ENCODE results near the gene ZFYVE26. TPM values are rescaled to one million over a fixed set of nuclear protein-coding genes. Genes with fewer than 3 reads are reported as not detected.

Gene ZFYVE26
- polyA plus RNA-seq, result 24.9 TPM
- long read RNA-seq, donor 1, partial matches to known transcripts, result 0 of 1 reads
- long read RNA-seq, donor 1, other reads (novel, unspliced or antisense), result 0 of 1 reads
- long read RNA-seq, donor 2, partial matches to known transcripts, result 11 of 14 reads
- long read RNA-seq, donor 2, other reads (novel, unspliced or antisense), result 0 of 14 reads
- long read RNA-seq, donor 3, result 0 reads
- long read RNA-seq, donor 4, result 0 reads
- long read RNA-seq, donor 5, result 0 reads
- long read RNA-seq, donor 6, result 0 reads
- long read RNA-seq, donor 7, result 0 reads
- long read RNA-seq, donor 8, partial matches to known transcripts, result 5 of 5 reads
- long read RNA-seq, donor 8, other reads (novel, unspliced or antisense), result 0 of 5 reads
- long read RNA-seq, donor 9, result 0 reads
- long read RNA-seq, donor 10, result 0 reads
- long read RNA-seq, donor 11, partial matches to known transcripts, result 0 of 1 reads
- long read RNA-seq, donor 11, other reads (novel, unspliced or antisense), result 0 of 1 reads

DNA sequence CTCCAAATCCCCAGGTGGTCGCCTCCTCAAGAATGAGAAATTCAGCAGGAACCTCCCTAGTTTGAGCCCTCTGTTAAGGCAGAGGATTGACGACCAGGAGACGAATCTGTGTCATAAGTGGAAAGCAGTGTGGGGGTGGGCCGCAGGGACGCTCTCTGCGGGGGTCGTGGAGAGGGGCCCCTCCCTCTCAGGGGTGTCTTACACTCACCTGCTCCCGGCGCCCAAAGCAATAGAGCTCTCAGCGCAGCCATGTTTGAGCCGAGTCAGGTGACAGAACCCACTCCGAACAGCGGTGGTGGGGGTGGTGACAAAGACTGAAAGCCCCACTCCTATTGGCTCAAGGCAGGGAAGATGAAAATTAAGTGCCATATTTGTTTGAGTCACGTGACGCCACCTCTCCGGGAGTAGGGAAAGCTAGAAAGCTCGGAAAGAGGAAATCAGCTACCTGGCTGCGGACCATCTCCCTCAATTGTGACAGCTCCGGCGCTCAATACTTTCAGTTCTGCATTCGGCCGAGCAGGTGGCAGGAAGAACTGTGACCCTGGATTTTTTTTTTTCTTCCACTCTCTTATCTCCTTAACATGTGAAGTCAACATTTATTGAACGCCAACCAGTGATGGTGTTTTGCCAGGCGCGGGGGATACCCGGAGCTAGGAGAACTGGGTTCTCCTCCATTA, at the start of gene ZFYVE26:
Gene ZFYVE26, minus strand, starts transcription at position 265 of the 677 bp plus-strand sequence. CDS start 627 bp downstream, outside the sequence.
- WGBS (ENCODE audit: insufficient coverage, low lambda C conversion rate), result 0% methylated on average over 2 of the region's 26 CpGs
- peak; percentile 96 to 99 for DNase-seq

DNA sequence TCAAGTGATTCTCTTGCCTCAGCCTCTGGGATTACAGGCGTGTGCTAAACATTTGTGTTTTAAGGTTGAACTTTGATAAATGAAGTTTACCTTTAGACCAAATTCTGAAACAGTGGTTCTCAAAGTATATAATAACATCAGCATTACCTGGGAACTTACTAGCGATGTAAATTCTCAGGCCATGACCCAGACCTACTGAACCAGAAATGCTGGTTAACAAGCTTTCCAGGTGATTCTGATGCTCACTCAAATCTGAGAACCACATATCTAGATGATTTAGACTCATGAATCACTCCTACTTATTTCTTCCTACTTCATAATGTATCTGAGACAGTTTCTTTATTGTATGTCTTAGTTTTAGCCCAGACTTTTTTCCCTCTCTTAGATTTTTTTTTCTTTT, 46.8 kb upstream of the ZFYVE26 start:
- no peak for DNase-seq
- Histone ChIP-seq H3K9me3 (ENCODE audit: control insufficient read depth, low read depth, low read length) (no peaks in the 10 kb centered on the region), H3K36me3 (ENCODE audit: control insufficient read depth, insufficient read depth, low read length) (no peaks in the 10 kb centered on the region), H3K4me1 (ENCODE audit: control insufficient read depth, insufficient read depth, low read length) (no peaks in the 10 kb centered on the region), H3K27ac (ENCODE audit: low read length) (no peak overlapping the region), H3K27me3 (ENCODE audit: control insufficient read depth, insufficient read depth, low read length) (no peaks in the 10 kb centered on the region), H3K4me3 (ENCODE audit: low read length) (no peak overlapping the region)
- no CpG with 5 or more reads among the region's 2 CpGs for WGBS (ENCODE audit: insufficient coverage, low lambda C conversion rate)

More for the DNA sequence above, at the start of gene ZFYVE26:
- Histone ChIP-seq H3K27me3 (ENCODE audit: control insufficient read depth, insufficient read depth, low read length) (no peaks in the 10 kb centered on the region), H3K27ac (ENCODE audit: low read length) (peak within 1 kb of the TSS; percentile 96), H3K4me3 (ENCODE audit: low read length) (peak within 1 kb of the TSS; percentile 57), H3K36me3 (ENCODE audit: control insufficient read depth, insufficient read depth, low read length) (peaks cover 8% of the 10 kb centered on the region), H3K9me3 (ENCODE audit: control insufficient read depth, low read depth, low read length) (no peaks in the 10 kb centered on the region), H3K4me1 (ENCODE audit: control insufficient read depth, insufficient read depth, low read length) (peaks cover 24% of the 10 kb centered on the region)

DNA sequence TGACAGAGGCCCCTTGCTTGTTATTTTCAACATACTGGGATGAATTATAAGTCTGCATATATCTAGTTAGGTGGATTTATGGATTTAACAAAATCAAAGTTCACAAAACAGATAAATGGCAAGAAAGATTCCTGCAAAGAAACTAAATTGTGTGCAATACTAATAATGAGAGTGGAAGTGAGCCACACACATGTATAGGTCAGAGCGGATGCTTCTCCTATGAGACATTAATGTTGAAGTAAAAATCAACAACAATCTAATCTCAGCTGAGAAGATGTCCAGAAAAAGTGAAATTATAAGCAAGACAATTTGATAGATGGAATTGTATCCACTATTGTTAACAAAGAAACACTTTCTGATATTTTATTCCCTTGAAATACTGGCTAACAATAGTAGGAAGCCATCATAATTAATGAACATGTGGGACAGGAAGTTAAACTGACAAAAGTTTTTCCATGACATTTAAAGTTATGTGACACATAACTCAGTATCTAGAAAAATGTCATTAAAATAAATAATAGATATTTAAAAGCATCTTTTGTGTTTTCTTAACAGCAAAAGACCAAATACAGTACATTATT, 42.9 kb upstream of the ZFYVE26 start:
- Histone ChIP-seq H3K36me3 (ENCODE audit: control insufficient read depth, insufficient read depth, low read length) (no peaks in the 10 kb centered on the region), H3K27ac (ENCODE audit: low read length) (no peak overlapping the region), H3K4me1 (ENCODE audit: control insufficient read depth, insufficient read depth, low read length) (no peaks in the 10 kb centered on the region), H3K4me3 (ENCODE audit: low read length) (no peak overlapping the region), H3K9me3 (ENCODE audit: control insufficient read depth, low read depth, low read length) (no peaks in the 10 kb centered on the region), H3K27me3 (ENCODE audit: control insufficient read depth, insufficient read depth, low read length) (no peaks in the 10 kb centered on the region)
- no peak for DNase-seq
- WGBS (ENCODE audit: insufficient coverage, low lambda C conversion rate), result 100% methylated on average over 1 of the region's 1 CpG

DNA sequence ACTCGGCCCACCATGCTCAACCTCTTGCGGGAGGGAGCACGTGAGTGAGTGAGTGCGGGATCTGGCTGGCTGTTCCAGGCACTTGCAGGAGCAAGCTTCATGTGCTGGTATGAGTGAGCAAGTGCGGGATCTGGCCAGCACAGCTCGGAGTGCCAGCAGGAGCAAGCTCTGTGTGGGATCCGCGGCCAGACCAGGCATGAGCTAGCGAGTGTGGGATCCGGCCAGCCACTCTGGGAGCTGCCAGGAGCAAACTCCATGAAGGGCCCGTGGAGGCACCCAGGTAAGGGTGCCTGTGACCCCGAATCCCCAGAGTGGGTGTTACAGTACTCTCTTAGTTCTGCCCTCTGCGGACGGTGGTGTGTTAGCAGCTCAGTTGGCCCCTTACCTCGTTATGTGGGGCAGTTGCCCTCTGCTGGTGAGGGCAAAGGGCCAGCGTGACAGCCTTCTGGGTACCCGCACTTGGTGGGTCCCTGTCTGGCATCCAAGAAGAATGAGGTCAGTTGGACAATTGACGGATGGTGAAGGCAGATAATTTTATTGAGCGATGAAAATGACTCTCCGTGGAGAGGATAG, 41.5 kb upstream of the ZFYVE26 start:
- Histone ChIP-seq H3K27me3 (ENCODE audit: control insufficient read depth, insufficient read depth, low read length) (no peaks in the 10 kb centered on the region), H3K4me1 (ENCODE audit: control insufficient read depth, insufficient read depth, low read length) (no peaks in the 10 kb centered on the region), H3K36me3 (ENCODE audit: control insufficient read depth, insufficient read depth, low read length) (no peaks in the 10 kb centered on the region), H3K27ac (ENCODE audit: low read length) (no peak overlapping the region), H3K9me3 (ENCODE audit: control insufficient read depth, low read depth, low read length) (no peaks in the 10 kb centered on the region), H3K4me3 (ENCODE audit: low read length) (no peak overlapping the region)
- DNase-seq, result no peak
- 100% methylated on average over 1 of the region's 20 CpGs for WGBS (ENCODE audit: insufficient coverage, low lambda C conversion rate)

DNA sequence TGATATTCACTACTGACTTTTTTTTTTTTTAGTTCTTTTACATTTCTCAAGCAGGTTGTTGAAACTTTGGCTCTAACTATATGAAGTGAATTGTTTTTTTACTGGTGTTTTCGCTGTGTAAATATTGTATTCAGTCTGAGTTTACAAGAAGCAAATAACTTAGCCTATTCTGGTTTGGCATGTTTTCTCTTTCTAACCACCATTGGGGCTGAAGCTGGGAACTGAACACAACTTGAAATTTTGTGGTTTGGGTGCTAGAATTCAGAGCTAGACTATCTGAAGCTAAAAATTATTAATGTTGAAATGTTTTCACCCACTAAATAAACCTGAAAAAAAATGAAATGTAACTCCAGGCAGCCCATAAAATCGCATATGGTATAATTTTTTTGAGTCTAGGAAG, 40.4 kb upstream of the ZFYVE26 start:
- Histone ChIP-seq H3K4me3 (ENCODE audit: low read length) (no peak overlapping the region), H3K4me1 (ENCODE audit: control insufficient read depth, insufficient read depth, low read length) (no peaks in the 10 kb centered on the region), H3K36me3 (ENCODE audit: control insufficient read depth, insufficient read depth, low read length) (no peaks in the 10 kb centered on the region), H3K27ac (ENCODE audit: low read length) (no peak overlapping the region), H3K9me3 (ENCODE audit: control insufficient read depth, low read depth, low read length) (no peaks in the 10 kb centered on the region), H3K27me3 (ENCODE audit: control insufficient read depth, insufficient read depth, low read length) (no peaks in the 10 kb centered on the region)
- DNase-seq, result no peak
- WGBS (ENCODE audit: insufficient coverage, low lambda C conversion rate), result 100% methylated on average over 1 of the region's 2 CpGs

DNA sequence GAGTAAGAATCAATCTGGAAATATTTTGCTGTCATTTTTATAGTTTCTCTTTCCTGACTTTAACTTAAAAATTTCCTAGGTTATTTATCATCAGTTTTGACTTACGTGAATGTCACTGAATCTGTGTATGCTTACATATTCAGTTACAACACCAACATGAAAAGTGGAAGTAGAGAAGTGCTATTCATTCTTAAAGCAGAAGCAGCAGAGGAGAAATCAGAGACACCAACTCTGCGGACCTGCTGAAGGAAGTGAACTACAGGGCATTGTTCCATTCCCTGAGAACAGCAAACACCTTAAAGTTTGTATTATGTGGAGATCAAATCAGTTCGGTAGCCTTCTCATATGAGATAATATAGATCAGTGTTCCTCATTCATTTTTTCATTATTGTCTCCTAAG, 37.3 kb upstream of the ZFYVE26 start:
- no peak overlapping the region for H3K4me3 ChIP-seq (ENCODE audit: low read length)
- H3K36me3 ChIP-seq (ENCODE audit: control insufficient read depth, insufficient read depth, low read length), result no peaks in the 10 kb centered on the region
- no peak overlapping the region for H3K27ac ChIP-seq (ENCODE audit: low read length)
- WGBS (ENCODE audit: insufficient coverage, low lambda C conversion rate), result 85% methylated on average over 3 of the region's 3 CpGs
- no peaks in the 10 kb centered on the region for H3K27me3 ChIP-seq (ENCODE audit: control insufficient read depth, insufficient read depth, low read length)
- H3K4me1 ChIP-seq (ENCODE audit: control insufficient read depth, insufficient read depth, low read length), result no peaks in the 10 kb centered on the region
- DNase-seq, result no peak
- peaks cover 5% of the 10 kb centered on the region for H3K9me3 ChIP-seq (ENCODE audit: control insufficient read depth, low read depth, low read length)

DNA sequence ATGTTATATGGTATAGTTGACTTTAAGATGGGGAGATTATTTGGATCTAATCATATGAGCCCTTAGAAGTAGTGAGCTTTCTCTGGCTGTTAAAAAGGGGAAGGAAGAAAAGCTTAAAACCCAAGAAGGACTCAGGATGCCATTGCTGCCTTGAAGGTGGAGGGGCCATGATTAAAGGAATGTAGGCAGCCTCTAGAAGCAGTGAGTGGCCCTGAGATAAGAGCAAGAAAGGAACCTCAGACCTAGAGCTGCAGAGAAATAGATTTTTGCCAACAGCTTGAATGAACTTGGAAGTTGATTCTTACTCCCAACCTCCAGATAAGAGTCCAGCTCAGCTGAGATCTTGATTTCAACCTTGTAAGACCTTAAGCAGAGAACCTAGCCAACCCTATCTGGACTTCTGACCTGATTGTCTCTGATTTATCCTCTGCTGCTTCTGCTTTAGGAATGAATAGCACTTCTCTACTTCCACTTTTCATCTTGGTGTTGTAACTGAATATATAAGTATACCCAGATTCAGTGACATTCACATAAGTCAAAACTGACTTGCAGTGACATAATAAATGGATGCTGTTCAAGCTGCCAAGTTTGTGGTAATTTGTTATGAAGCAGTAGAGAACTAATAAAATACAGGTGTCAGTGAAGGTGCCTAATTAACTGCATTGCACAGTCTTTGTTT, 36.7 kb upstream of the ZFYVE26 start:
- no peaks in the 10 kb centered on the region for H3K4me1 ChIP-seq (ENCODE audit: control insufficient read depth, insufficient read depth, low read length)

DNA sequence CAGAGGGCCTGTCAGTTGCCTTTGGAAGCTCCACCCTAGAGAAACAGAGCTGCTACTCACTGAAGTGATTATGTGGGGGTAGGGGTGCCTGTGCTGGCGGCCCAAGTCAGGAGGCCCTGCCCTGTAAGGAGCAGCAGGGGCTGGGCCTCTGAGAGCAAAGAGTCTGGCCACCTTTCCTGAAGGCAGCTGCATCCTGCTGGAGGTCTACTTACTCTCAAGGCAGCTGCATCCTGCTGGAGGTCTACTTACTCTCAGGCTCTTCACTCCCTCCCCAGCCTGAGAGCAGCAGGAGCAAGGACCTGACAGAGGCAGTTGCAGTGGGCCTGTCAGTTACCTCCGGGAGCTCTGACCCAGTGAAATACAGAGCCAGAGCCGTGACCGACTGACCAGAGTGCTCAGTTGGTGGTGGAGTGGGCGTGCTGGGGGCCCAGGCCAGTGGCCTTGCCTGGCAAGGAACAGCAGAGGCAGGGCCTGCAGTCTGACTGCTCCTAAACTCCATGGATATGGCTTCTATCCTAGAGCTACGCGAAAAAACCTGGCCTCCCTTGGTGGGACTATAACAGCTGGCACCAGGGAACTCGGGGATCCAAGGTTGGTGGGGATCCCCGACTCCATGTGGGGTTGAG, 35.5 kb upstream of the ZFYVE26 start:
- no peaks in the 10 kb centered on the region for H3K27me3 ChIP-seq (ENCODE audit: control insufficient read depth, insufficient read depth, low read length)
- peak in 1 of 2 donors; percentile 9 for DNase-seq

More for the DNA sequence above, 36.7 kb upstream of the ZFYVE26 start:
- H3K4me3 ChIP-seq (ENCODE audit: low read length), result no peak overlapping the region
- no peaks in the 10 kb centered on the region for H3K36me3 ChIP-seq (ENCODE audit: control insufficient read depth, insufficient read depth, low read length)
- no peaks in the 10 kb centered on the region for H3K27me3 ChIP-seq (ENCODE audit: control insufficient read depth, insufficient read depth, low read length)
- peaks cover 5% of the 10 kb centered on the region for H3K9me3 ChIP-seq (ENCODE audit: control insufficient read depth, low read depth, low read length)
- DNase-seq, result no peak
- no peak overlapping the region for H3K27ac ChIP-seq (ENCODE audit: low read length)

DNA sequence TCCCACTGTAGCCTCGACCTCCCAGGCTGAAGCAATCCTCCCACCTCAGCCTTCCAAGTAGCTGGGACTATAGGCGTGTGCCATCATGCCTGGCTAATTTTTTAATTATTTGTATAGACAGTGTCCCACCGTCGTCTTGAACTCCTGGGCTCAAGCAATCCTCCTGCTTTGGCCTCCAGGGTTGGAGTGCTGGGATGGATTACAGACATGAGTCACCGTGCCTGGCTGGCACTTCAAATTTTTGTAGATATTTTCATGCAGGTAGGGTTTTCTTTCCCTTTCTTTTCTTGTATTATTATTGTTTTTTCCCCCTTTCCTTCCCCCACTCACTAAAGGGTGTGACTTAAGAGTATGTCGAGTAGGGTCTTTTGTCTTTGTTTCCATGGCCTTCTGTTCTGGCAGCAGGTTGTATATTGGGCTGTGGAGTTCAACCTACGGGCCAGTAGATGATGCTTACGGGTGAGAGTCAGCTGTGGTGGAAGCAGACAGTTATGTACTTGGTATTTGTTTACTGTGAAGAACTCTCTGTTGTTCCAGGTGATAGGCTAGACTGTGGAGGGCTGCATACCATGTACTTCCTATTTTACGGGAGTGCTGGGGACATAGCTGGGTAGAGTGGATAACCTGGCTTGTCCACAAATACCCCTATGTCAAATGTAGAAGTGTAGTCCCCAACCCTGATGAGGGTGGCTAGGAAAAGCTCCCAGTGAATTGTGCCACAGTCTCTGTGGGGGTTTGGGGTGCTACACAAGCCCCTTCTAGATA, 33.9 kb upstream of the ZFYVE26 start:
- no peak for DNase-seq
- 89% methylated on average over 3 of the region's 9 CpGs for WGBS (ENCODE audit: insufficient coverage, low lambda C conversion rate)
- Histone ChIP-seq H3K9me3 (ENCODE audit: control insufficient read depth, low read depth, low read length) (peaks cover 14% of the 10 kb centered on the region), H3K4me1 (ENCODE audit: control insufficient read depth, insufficient read depth, low read length) (no peaks in the 10 kb centered on the region), H3K36me3 (ENCODE audit: control insufficient read depth, insufficient read depth, low read length) (no peaks in the 10 kb centered on the region), H3K27me3 (ENCODE audit: control insufficient read depth, insufficient read depth, low read length) (no peaks in the 10 kb centered on the region), H3K27ac (ENCODE audit: low read length) (no peak overlapping the region), H3K4me3 (ENCODE audit: low read length) (no peak overlapping the region)

More for the DNA sequence above, 35.5 kb upstream of the ZFYVE26 start:
- Histone ChIP-seq H3K36me3 (ENCODE audit: control insufficient read depth, insufficient read depth, low read length) (no peaks in the 10 kb centered on the region), H3K4me3 (ENCODE audit: low read length) (no peak overlapping the region), H3K9me3 (ENCODE audit: control insufficient read depth, low read depth, low read length) (peaks cover 8% of the 10 kb centered on the region), H3K27ac (ENCODE audit: low read length) (no peak overlapping the region), H3K4me1 (ENCODE audit: control insufficient read depth, insufficient read depth, low read length) (no peaks in the 10 kb centered on the region)
- no CpG with 5 or more reads among the region's 9 CpGs for WGBS (ENCODE audit: insufficient coverage, low lambda C conversion rate)
